H9 (cell line): ENCODE measurements around the gene NR2C1. TPM values are rescaled to one million over a fixed set of nuclear protein-coding genes. Genes with fewer than 3 reads are reported as not detected.

ENCODE experiments used
- DNase-seq: peaks from one replicate; pipeline ENCODE4 v3.0.0-alpha.2; 2017
- H2AFZ ChIP-seq: one replicate; pipeline ENCODE4 v1.6.1; 2013; ENCODE audit warnings: mild to moderate bottlenecking, low read length, control low read depth, moderate library complexity
- H2AK5ac ChIP-seq: 2 replicates; pipeline ENCODE4 v1.6.1; 2013; ENCODE audit warnings: low read length, control low read depth, mixed read lengths; ENCODE audit not compliant: insufficient read length
- H2BK120ac ChIP-seq: one replicate; pipeline ENCODE4 v1.6.1; 2013; ENCODE audit warnings: low read depth, mild to moderate bottlenecking, low read length, control low read depth, inconsistent platforms; ENCODE audit not compliant: poor library complexity, severe bottlenecking
- H2BK12ac ChIP-seq: 2 replicates; pipeline ENCODE4 v1.6.1; 2013; ENCODE audit warnings: low read length, control low read depth, mixed read lengths, low read depth; ENCODE audit not compliant: insufficient read length
- H2BK15ac ChIP-seq: 2 replicates; pipeline ENCODE4 v1.6.1; 2013; ENCODE audit warnings: low read depth, low read length, control low read depth
- H2BK20ac ChIP-seq: one replicate; pipeline ENCODE4 v1.6.1; 2013; ENCODE audit warnings: low read depth, mild to moderate bottlenecking, low read length, control low read depth, inconsistent platforms; ENCODE audit not compliant: poor library complexity, severe bottlenecking
- H2BK5ac ChIP-seq: 2 replicates; pipeline ENCODE4 v1.6.1; 2013; ENCODE audit warnings: low read length, control low read depth, mixed read lengths; ENCODE audit not compliant: insufficient read length
- H3K14ac ChIP-seq: 2 replicates; pipeline ENCODE4 v1.6.1; 2013; ENCODE audit warnings: low read length, control low read depth; ENCODE audit not compliant: insufficient read depth
- H3K18ac ChIP-seq: 2 replicates; pipeline ENCODE4 v1.6.1; 2013; ENCODE audit warnings: low read depth, mild to moderate bottlenecking, mixed read lengths, low read length, control low read depth; ENCODE audit not compliant: insufficient read length
- H3K23ac ChIP-seq: 2 replicates; pipeline ENCODE4 v1.6.1; 2013; ENCODE audit warnings: low read length, control low read depth, mixed read lengths, low read depth; ENCODE audit not compliant: insufficient read length
- H3K23me2 ChIP-seq: 2 replicates; pipeline ENCODE4 v1.6.1; 2013; ENCODE audit warnings: low read depth, mild to moderate bottlenecking, mixed read lengths, low read length, control low read depth; ENCODE audit not compliant: insufficient read length, poor library complexity, severe bottlenecking
- H3K27ac ChIP-seq: 2 replicates; pipeline ENCODE4 v1.5.1; 2013; ENCODE audit warnings: low read length, control low read depth, mixed read lengths, low read depth; ENCODE audit not compliant: insufficient read length
- H3K27me3 ChIP-seq: 2 replicates; pipeline ENCODE4 v1.6.1; 2013; ENCODE audit warnings: low read length, control low read depth, inconsistent platforms; ENCODE audit not compliant: insufficient read depth
- H3K4ac ChIP-seq: 2 replicates; pipeline ENCODE4 v1.6.1; 2013; ENCODE audit warnings: low read depth, mild to moderate bottlenecking, control low read depth, inconsistent platforms, low read length, moderate library complexity
- H3K4me1 ChIP-seq: 2 replicates; pipeline ENCODE4 v1.6.1; 2013; ENCODE audit warnings: low read length, control low read depth, inconsistent platforms; ENCODE audit not compliant: insufficient read depth
- H3K4me2 ChIP-seq: 2 replicates; pipeline ENCODE4 v1.6.1; 2013; ENCODE audit warnings: low read length, control low read depth, mixed read lengths; ENCODE audit not compliant: insufficient read length, insufficient read depth
- H3K56ac ChIP-seq: 2 replicates; pipeline ENCODE4 v1.6.1; 2013; ENCODE audit warnings: low read depth, mild to moderate bottlenecking, mixed read lengths, low read length, control low read depth; ENCODE audit not compliant: insufficient read length
- H3K79me1 ChIP-seq: 2 replicates; pipeline ENCODE4 v1.6.1; 2013; ENCODE audit warnings: low read depth, mild to moderate bottlenecking, moderate library complexity, low read length, control low read depth, inconsistent platforms; ENCODE audit not compliant: insufficient read depth, poor library complexity, severe bottlenecking
- H3K79me2 ChIP-seq: 2 replicates; pipeline ENCODE4 v1.6.1; 2013; ENCODE audit warnings: low read length, control low read depth, inconsistent platforms; ENCODE audit not compliant: insufficient read depth
- H3K9ac ChIP-seq: 2 replicates; pipeline ENCODE4 v1.6.1; 2013; ENCODE audit warnings: low read length, control low read depth, mixed read lengths; ENCODE audit not compliant: insufficient read length; ENCODE audit errors: extremely low read depth
- H3K9me3 ChIP-seq: one replicate; pipeline ENCODE4 v1.6.1; 2013; ENCODE audit warnings: low read depth, low read length, inconsistent platforms; ENCODE audit not compliant: control insufficient read depth
- H3T11ph ChIP-seq: one replicate; pipeline ENCODE4 v1.6.1; 2013; ENCODE audit warnings: mild to moderate bottlenecking, low read length, control low read depth, inconsistent platforms
- H4K20me1 ChIP-seq: one replicate; pipeline ENCODE4 v1.6.1; 2013; ENCODE audit not compliant: control insufficient read depth, insufficient read length, insufficient read depth
- H4K5ac ChIP-seq: 2 replicates; pipeline ENCODE4 v1.6.1; 2013; ENCODE audit warnings: low read depth, mild to moderate bottlenecking, mixed read lengths, low read length, control low read depth; ENCODE audit not compliant: insufficient read length
- H4K8ac ChIP-seq: replicated peaks from 2 replicates; pipeline ENCODE4 v1.6.1; 2013; ENCODE audit warnings: low read length, control low read depth, mixed read lengths, low read depth; ENCODE audit not compliant: insufficient read length
- H4K91ac ChIP-seq: 2 replicates; pipeline ENCODE4 v1.6.1; 2013; ENCODE audit warnings: low read depth, mild to moderate bottlenecking, moderate library complexity, mixed read lengths, low read length, control low read depth; ENCODE audit not compliant: insufficient read length
- H3K27ac Mint-ChIP-seq, 3 experiments: 2 replicates in 2 of 3; 3 replicates in 1 of 3; pipeline ENCODE4 v1.8.0; 2020 to 2021; ENCODE audit warnings: mixed read lengths in 3 of 3, mild to moderate bottlenecking in 1 of 3, moderate library complexity in 1 of 3
- H3K27me3 Mint-ChIP-seq: 2 replicates; pipeline ENCODE4 v1.8.0; 2021; ENCODE audit warnings: low read depth, mild to moderate bottlenecking, moderate library complexity, mixed read lengths
- H3K36me3 Mint-ChIP-seq, 3 experiments: 2 replicates in 2 of 3; 3 replicates in 1 of 3; pipeline ENCODE4 v1.8.0; 2020 to 2021; ENCODE audit warnings: low read depth in 3 of 3, mixed read lengths in 3 of 3; ENCODE audit not compliant: insufficient read depth in 1 of 3
- H3K4me1 Mint-ChIP-seq, 2 experiments: 2 replicates each; pipeline ENCODE4 v1.8.0; 2020; ENCODE audit warnings: mixed read lengths in 2 of 2
- H3K4me3 Mint-ChIP-seq, 2 experiments: 2 replicates in 1 of 2; 3 replicates in 1 of 2; pipeline ENCODE4 v1.8.0; 2020 to 2021; ENCODE audit warnings: mild to moderate bottlenecking in 2 of 2, mixed read lengths in 2 of 2, moderate library complexity in 1 of 2
- H3K9me3 Mint-ChIP-seq, 2 experiments: 2 replicates in 1 of 2; 3 replicates in 1 of 2; pipeline ENCODE4 v1.8.0; 2020; ENCODE audit warnings: mild to moderate bottlenecking in 2 of 2, mixed read lengths in 2 of 2, moderate library complexity in 1 of 2
- WGBS: extraction: QIAGEN DNeasy Blood & Tissue Kit; methylation state at CpG from one replicate; pipeline ENCODE4 v1.1.7; 2013; ENCODE audit warnings: missing lambda C conversion rate, low lambda C conversion rate, mixed read lengths; ENCODE audit not compliant: insufficient read length; ENCODE audit errors: extremely low coverage; 5-methylcytosine and 5-hydroxymethylcytosine counted together
- total RNA-seq: library from RNA; stranded (reverse); gene quantifications from 2 replicates; pipeline ENCODE4 v1.2.1, GENCODE V29; 2021
- TF ChIP-seq, protein P1 (sequence below): fragments of 200-600 bp; sonication (generic); conservative IDR thresholded peaks from 3 replicates; pipeline ENCODE4 v1.8.0; 2021; ENCODE audit warnings: antibody characterized with exemption, mild to moderate bottlenecking

The NR2C1 gene
- total RNA-seq, 1 experiment from 2014 or later: 47.0 TPM

DNA sequence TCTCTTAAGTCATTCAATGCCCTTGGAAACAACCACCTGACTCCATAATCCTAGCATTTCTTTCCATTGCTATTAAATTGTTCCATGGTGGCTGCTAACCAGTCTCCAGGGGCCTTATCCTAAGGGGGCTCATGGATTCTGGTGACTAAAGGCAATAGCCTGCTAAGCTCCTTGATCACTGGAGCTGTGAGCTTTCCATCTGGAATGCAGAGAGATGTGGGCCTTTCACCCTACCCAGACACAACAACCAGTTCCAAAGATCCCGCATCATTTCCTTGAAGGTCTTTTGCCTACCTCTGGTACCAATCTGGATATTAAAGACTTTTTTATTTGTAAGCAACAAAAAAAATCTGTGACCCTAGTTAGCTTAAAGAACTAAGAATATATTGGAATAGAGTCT is 102.9 kb downstream of the NR2C1 start:
- H3K4ac ChIP-seq: no peak overlapping the region
- no peak overlapping the region for H2BK12ac ChIP-seq
- no peaks in the 10 kb centered on the region for H3K4me1 ChIP-seq
- no peaks in the 10 kb centered on the region for H3K23me2 ChIP-seq
- no peak overlapping the region for H2BK20ac ChIP-seq
- DNase-seq: no peak
- H3K9ac ChIP-seq: no peak overlapping the region
- no peak overlapping the region for H3K18ac ChIP-seq
- TF ChIP-seq, protein P1, sequence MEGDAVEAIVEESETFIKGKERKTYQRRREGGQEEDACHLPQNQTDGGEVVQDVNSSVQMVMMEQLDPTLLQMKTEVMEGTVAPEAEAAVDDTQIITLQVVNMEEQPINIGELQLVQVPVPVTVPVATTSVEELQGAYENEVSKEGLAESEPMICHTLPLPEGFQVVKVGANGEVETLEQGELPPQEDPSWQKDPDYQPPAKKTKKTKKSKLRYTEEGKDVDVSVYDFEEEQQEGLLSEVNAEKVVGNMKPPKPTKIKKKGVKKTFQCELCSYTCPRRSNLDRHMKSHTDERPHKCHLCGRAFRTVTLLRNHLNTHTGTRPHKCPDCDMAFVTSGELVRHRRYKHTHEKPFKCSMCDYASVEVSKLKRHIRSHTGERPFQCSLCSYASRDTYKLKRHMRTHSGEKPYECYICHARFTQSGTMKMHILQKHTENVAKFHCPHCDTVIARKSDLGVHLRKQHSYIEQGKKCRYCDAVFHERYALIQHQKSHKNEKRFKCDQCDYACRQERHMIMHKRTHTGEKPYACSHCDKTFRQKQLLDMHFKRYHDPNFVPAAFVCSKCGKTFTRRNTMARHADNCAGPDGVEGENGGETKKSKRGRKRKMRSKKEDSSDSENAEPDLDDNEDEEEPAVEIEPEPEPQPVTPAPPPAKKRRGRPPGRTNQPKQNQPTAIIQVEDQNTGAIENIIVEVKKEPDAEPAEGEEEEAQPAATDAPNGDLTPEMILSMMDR: no peak
- H3K4me1 Mint-ChIP-seq: no peaks in the 10 kb centered on the region
- no peak overlapping the region for H3K4me3 Mint-ChIP-seq
- H3K27ac ChIP-seq: no peak overlapping the region
- peaks cover 0 to 8% (median 0%) of the 10 kb centered on the region in 3 experiments; a peak in 2 of 7 replicates for H3K36me3 Mint-ChIP-seq
- no CpG with 5 or more reads among the region's 1 CpG for WGBS
- H3K27ac Mint-ChIP-seq: no peak overlapping the region
- H3K27me3 ChIP-seq: no peaks in the 10 kb centered on the region
- no peak overlapping the region for H4K91ac ChIP-seq
- H3T11ph ChIP-seq: no peak overlapping the region
- no peaks in the 10 kb centered on the region for H3K27me3 Mint-ChIP-seq
- H3K4me2 ChIP-seq: no peak overlapping the region
- H3K9me3 ChIP-seq: no peaks in the 10 kb centered on the region
- H3K56ac ChIP-seq: no peak overlapping the region
- H3K14ac ChIP-seq: no peak overlapping the region
- no peak overlapping the region for H3K23ac ChIP-seq
- no peak overlapping the region for H4K8ac ChIP-seq
- no peak overlapping the region for H4K5ac ChIP-seq
- H3K79me1 ChIP-seq: no peaks in the 10 kb centered on the region
- H3K9me3 Mint-ChIP-seq: no peaks in the 10 kb centered on the region
- no peak overlapping the region for H2AK5ac ChIP-seq
- H4K20me1 ChIP-seq: no peaks in the 10 kb centered on the region
- H2BK5ac ChIP-seq: no peak overlapping the region
- no peak overlapping the region for H2BK120ac ChIP-seq
- H3K79me2 ChIP-seq: no peaks in the 10 kb centered on the region
- no peak overlapping the region for H2BK15ac ChIP-seq
- H2AFZ ChIP-seq: no peak overlapping the region

Other genes with a start within 250 kb of the NR2C1 start
- gene NDUFA12, start 69.9 kb downstream of the NR2C1 start, total RNA-seq: 104 and 105 TPM in 2 replicates
- 35.7 and 39.5 TPM in 2 replicates for gene FGD6, start 143.8 kb upstream of the NR2C1 start, total RNA-seq
- gene VEZT, start 144.2 kb upstream of the NR2C1 start, total RNA-seq: 67.1 and 69.8 TPM in 2 replicates